H9 (cell line): ENCODE measurements around the gene UBQLN4. TPM values are rescaled to one million over a fixed set of nuclear protein-coding genes. Genes with fewer than 3 reads are reported as not detected.
A peak's percentile ranks its signal among the peaks of the same experiment; 100 is the strongest.

Experiments
- DNase-seq: peaks from one replicate; pipeline ENCODE4 v3.0.0-alpha.2; 2017
- H2AFZ ChIP-seq: one replicate; pipeline ENCODE4 v1.6.1; 2013; ENCODE audit warnings: mild to moderate bottlenecking, low read length, control low read depth, moderate library complexity
- H2AK5ac ChIP-seq: 2 replicates; pipeline ENCODE4 v1.6.1; 2013; ENCODE audit warnings: low read length, control low read depth, mixed read lengths; ENCODE audit not compliant: insufficient read length
- H2BK120ac ChIP-seq: one replicate; pipeline ENCODE4 v1.6.1; 2013; ENCODE audit warnings: low read depth, mild to moderate bottlenecking, low read length, control low read depth, inconsistent platforms; ENCODE audit not compliant: poor library complexity, severe bottlenecking
- H2BK12ac ChIP-seq: 2 replicates; pipeline ENCODE4 v1.6.1; 2013; ENCODE audit warnings: low read length, control low read depth, mixed read lengths, low read depth; ENCODE audit not compliant: insufficient read length
- H2BK15ac ChIP-seq: 2 replicates; pipeline ENCODE4 v1.6.1; 2013; ENCODE audit warnings: low read depth, low read length, control low read depth
- H2BK20ac ChIP-seq: one replicate; pipeline ENCODE4 v1.6.1; 2013; ENCODE audit warnings: low read depth, mild to moderate bottlenecking, low read length, control low read depth, inconsistent platforms; ENCODE audit not compliant: poor library complexity, severe bottlenecking
- H2BK5ac ChIP-seq: 2 replicates; pipeline ENCODE4 v1.6.1; 2013; ENCODE audit warnings: low read length, control low read depth, mixed read lengths; ENCODE audit not compliant: insufficient read length
- H3K14ac ChIP-seq: 2 replicates; pipeline ENCODE4 v1.6.1; 2013; ENCODE audit warnings: low read length, control low read depth; ENCODE audit not compliant: insufficient read depth
- H3K18ac ChIP-seq: 2 replicates; pipeline ENCODE4 v1.6.1; 2013; ENCODE audit warnings: low read depth, mild to moderate bottlenecking, mixed read lengths, low read length, control low read depth; ENCODE audit not compliant: insufficient read length
- H3K23ac ChIP-seq: 2 replicates; pipeline ENCODE4 v1.6.1; 2013; ENCODE audit warnings: low read length, control low read depth, mixed read lengths, low read depth; ENCODE audit not compliant: insufficient read length
- H3K23me2 ChIP-seq: 2 replicates; pipeline ENCODE4 v1.6.1; 2013; ENCODE audit warnings: low read depth, mild to moderate bottlenecking, mixed read lengths, low read length, control low read depth; ENCODE audit not compliant: insufficient read length, poor library complexity, severe bottlenecking
- H3K27ac ChIP-seq: 2 replicates; pipeline ENCODE4 v1.5.1; 2013; ENCODE audit warnings: low read length, control low read depth, mixed read lengths, low read depth; ENCODE audit not compliant: insufficient read length
- H3K27me3 ChIP-seq: 2 replicates; pipeline ENCODE4 v1.6.1; 2013; ENCODE audit warnings: low read length, control low read depth, inconsistent platforms; ENCODE audit not compliant: insufficient read depth
- H3K4ac ChIP-seq: 2 replicates; pipeline ENCODE4 v1.6.1; 2013; ENCODE audit warnings: low read depth, mild to moderate bottlenecking, control low read depth, inconsistent platforms, low read length, moderate library complexity
- H3K4me1 ChIP-seq: 2 replicates; pipeline ENCODE4 v1.6.1; 2013; ENCODE audit warnings: low read length, control low read depth, inconsistent platforms; ENCODE audit not compliant: insufficient read depth
- H3K4me2 ChIP-seq: 2 replicates; pipeline ENCODE4 v1.6.1; 2013; ENCODE audit warnings: low read length, control low read depth, mixed read lengths; ENCODE audit not compliant: insufficient read length, insufficient read depth
- H3K56ac ChIP-seq: 2 replicates; pipeline ENCODE4 v1.6.1; 2013; ENCODE audit warnings: low read depth, mild to moderate bottlenecking, mixed read lengths, low read length, control low read depth; ENCODE audit not compliant: insufficient read length
- H3K79me1 ChIP-seq: 2 replicates; pipeline ENCODE4 v1.6.1; 2013; ENCODE audit warnings: low read depth, mild to moderate bottlenecking, moderate library complexity, low read length, control low read depth, inconsistent platforms; ENCODE audit not compliant: insufficient read depth, poor library complexity, severe bottlenecking
- H3K79me2 ChIP-seq: 2 replicates; pipeline ENCODE4 v1.6.1; 2013; ENCODE audit warnings: low read length, control low read depth, inconsistent platforms; ENCODE audit not compliant: insufficient read depth
- H3K9ac ChIP-seq: 2 replicates; pipeline ENCODE4 v1.6.1; 2013; ENCODE audit warnings: low read length, control low read depth, mixed read lengths; ENCODE audit not compliant: insufficient read length; ENCODE audit errors: extremely low read depth
- H3K9me3 ChIP-seq: one replicate; pipeline ENCODE4 v1.6.1; 2013; ENCODE audit warnings: low read depth, low read length, inconsistent platforms; ENCODE audit not compliant: control insufficient read depth
- H3T11ph ChIP-seq: one replicate; pipeline ENCODE4 v1.6.1; 2013; ENCODE audit warnings: mild to moderate bottlenecking, low read length, control low read depth, inconsistent platforms
- H4K20me1 ChIP-seq: one replicate; pipeline ENCODE4 v1.6.1; 2013; ENCODE audit not compliant: control insufficient read depth, insufficient read length, insufficient read depth
- H4K5ac ChIP-seq: 2 replicates; pipeline ENCODE4 v1.6.1; 2013; ENCODE audit warnings: low read depth, mild to moderate bottlenecking, mixed read lengths, low read length, control low read depth; ENCODE audit not compliant: insufficient read length
- H4K8ac ChIP-seq: replicated peaks from 2 replicates; pipeline ENCODE4 v1.6.1; 2013; ENCODE audit warnings: low read length, control low read depth, mixed read lengths, low read depth; ENCODE audit not compliant: insufficient read length
- H4K91ac ChIP-seq: 2 replicates; pipeline ENCODE4 v1.6.1; 2013; ENCODE audit warnings: low read depth, mild to moderate bottlenecking, moderate library complexity, mixed read lengths, low read length, control low read depth; ENCODE audit not compliant: insufficient read length
- H3K27ac Mint-ChIP-seq, 3 experiments: 2 replicates in 2 of 3; 3 replicates in 1 of 3; pipeline ENCODE4 v1.8.0; 2020 to 2021; ENCODE audit warnings: mixed read lengths in 3 of 3, mild to moderate bottlenecking in 1 of 3, moderate library complexity in 1 of 3
- H3K27me3 Mint-ChIP-seq: 2 replicates; pipeline ENCODE4 v1.8.0; 2021; ENCODE audit warnings: low read depth, mild to moderate bottlenecking, moderate library complexity, mixed read lengths
- H3K36me3 Mint-ChIP-seq, 3 experiments: 2 replicates in 2 of 3; 3 replicates in 1 of 3; pipeline ENCODE4 v1.8.0; 2020 to 2021; ENCODE audit warnings: low read depth in 3 of 3, mixed read lengths in 3 of 3; ENCODE audit not compliant: insufficient read depth in 1 of 3
- H3K4me1 Mint-ChIP-seq, 2 experiments: 2 replicates each; pipeline ENCODE4 v1.8.0; 2020; ENCODE audit warnings: mixed read lengths in 2 of 2
- H3K4me3 Mint-ChIP-seq, 2 experiments: 2 replicates in 1 of 2; 3 replicates in 1 of 2; pipeline ENCODE4 v1.8.0; 2020 to 2021; ENCODE audit warnings: mild to moderate bottlenecking in 2 of 2, mixed read lengths in 2 of 2, moderate library complexity in 1 of 2
- H3K9me3 Mint-ChIP-seq, 2 experiments: 2 replicates in 1 of 2; 3 replicates in 1 of 2; pipeline ENCODE4 v1.8.0; 2020; ENCODE audit warnings: mild to moderate bottlenecking in 2 of 2, mixed read lengths in 2 of 2, moderate library complexity in 1 of 2
- WGBS: extraction: QIAGEN DNeasy Blood & Tissue Kit; methylation state at CpG from one replicate; pipeline ENCODE4 v1.1.7; 2013; ENCODE audit warnings: missing lambda C conversion rate, low lambda C conversion rate, mixed read lengths; ENCODE audit not compliant: insufficient read length; ENCODE audit errors: extremely low coverage; 5-methylcytosine and 5-hydroxymethylcytosine counted together
- total RNA-seq: library from RNA; stranded (reverse); gene quantifications from 2 replicates; pipeline ENCODE4 v1.2.1, GENCODE V29; 2021
- TF ChIP-seq, protein P1 (sequence below): fragments of 200-600 bp; sonication (generic); conservative IDR thresholded peaks from 3 replicates; pipeline ENCODE4 v1.8.0; 2021; ENCODE audit warnings: antibody characterized with exemption, mild to moderate bottlenecking

Gene UBQLN4
- total RNA-seq, 1 experiment from 2014 or later = 49.4 TPM

DNA sequence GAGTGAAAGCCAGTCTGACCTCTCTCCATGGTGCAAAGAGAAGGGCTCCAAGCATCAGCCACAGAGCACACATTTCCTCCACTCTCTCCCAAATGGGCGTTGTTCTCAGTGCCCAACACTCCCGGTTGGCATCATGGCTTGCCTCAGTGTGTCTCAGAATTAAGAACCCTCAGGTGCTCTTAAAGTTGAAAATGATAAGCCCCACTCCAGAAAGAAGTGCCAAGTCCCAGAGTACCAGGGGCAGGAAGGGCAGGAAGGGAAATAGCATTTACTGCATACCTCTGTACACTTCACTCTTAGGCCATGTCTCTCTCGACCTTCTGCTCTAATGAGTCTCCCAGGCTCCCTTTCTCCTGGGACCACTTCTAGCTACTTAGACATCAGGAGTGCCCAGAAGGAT, 60.0 kb downstream of the UBQLN4 start:
- H3K4me1 ChIP-seq = no peaks in the 10 kb centered on the region
- no peak overlapping the region for H3K23ac ChIP-seq
- H4K8ac ChIP-seq = no peak overlapping the region
- H3K9me3 ChIP-seq = no peaks in the 10 kb centered on the region
- no peaks in the 10 kb centered on the region for H3K23me2 ChIP-seq
- H3K27ac ChIP-seq = no peak overlapping the region
- no peak overlapping the region for H3K4ac ChIP-seq
- H3T11ph ChIP-seq = no peak overlapping the region
- H3K9ac ChIP-seq = no peak overlapping the region
- Mint-ChIP-seq H3K27me3 (peaks cover 4% of the 10 kb centered on the region), H3K27ac (peak overlapping the region in 1 of 3 experiments; percentile 24; a peak in 1 of 7 replicates), H3K4me1 (peaks cover 7 to 13% of the 10 kb centered on the region in 2 experiments), H3K4me3 (no peak overlapping the region), H3K36me3 (no peaks in the 10 kb centered on the region), H3K9me3 (no peaks in the 10 kb centered on the region)
- no peak overlapping the region for H3K14ac ChIP-seq
- H2BK120ac ChIP-seq = no peak overlapping the region
- no peaks in the 10 kb centered on the region for H3K27me3 ChIP-seq
- no peak for DNase-seq
- H2AFZ ChIP-seq = no peak overlapping the region
- no CpG with 5 or more reads among the region's 3 CpGs for WGBS
- H3K56ac ChIP-seq = no peak overlapping the region
- H3K4me2 ChIP-seq = no peak overlapping the region
- H2BK15ac ChIP-seq = no peak overlapping the region
- H2BK20ac ChIP-seq = no peak overlapping the region
- no peak overlapping the region for H3K18ac ChIP-seq
- no peaks in the 10 kb centered on the region for H3K79me2 ChIP-seq
- H4K20me1 ChIP-seq = no peaks in the 10 kb centered on the region
- TF ChIP-seq, protein P1, sequence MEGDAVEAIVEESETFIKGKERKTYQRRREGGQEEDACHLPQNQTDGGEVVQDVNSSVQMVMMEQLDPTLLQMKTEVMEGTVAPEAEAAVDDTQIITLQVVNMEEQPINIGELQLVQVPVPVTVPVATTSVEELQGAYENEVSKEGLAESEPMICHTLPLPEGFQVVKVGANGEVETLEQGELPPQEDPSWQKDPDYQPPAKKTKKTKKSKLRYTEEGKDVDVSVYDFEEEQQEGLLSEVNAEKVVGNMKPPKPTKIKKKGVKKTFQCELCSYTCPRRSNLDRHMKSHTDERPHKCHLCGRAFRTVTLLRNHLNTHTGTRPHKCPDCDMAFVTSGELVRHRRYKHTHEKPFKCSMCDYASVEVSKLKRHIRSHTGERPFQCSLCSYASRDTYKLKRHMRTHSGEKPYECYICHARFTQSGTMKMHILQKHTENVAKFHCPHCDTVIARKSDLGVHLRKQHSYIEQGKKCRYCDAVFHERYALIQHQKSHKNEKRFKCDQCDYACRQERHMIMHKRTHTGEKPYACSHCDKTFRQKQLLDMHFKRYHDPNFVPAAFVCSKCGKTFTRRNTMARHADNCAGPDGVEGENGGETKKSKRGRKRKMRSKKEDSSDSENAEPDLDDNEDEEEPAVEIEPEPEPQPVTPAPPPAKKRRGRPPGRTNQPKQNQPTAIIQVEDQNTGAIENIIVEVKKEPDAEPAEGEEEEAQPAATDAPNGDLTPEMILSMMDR = no peak
- no peak overlapping the region for H2BK5ac ChIP-seq
- H3K79me1 ChIP-seq = no peaks in the 10 kb centered on the region
- H2AK5ac ChIP-seq = no peak overlapping the region
- H4K91ac ChIP-seq = no peak overlapping the region
- no peak overlapping the region for H4K5ac ChIP-seq
- no peak overlapping the region for H2BK12ac ChIP-seq
